Measurements from ENCODE around the gene CLDN14.

DNA sequence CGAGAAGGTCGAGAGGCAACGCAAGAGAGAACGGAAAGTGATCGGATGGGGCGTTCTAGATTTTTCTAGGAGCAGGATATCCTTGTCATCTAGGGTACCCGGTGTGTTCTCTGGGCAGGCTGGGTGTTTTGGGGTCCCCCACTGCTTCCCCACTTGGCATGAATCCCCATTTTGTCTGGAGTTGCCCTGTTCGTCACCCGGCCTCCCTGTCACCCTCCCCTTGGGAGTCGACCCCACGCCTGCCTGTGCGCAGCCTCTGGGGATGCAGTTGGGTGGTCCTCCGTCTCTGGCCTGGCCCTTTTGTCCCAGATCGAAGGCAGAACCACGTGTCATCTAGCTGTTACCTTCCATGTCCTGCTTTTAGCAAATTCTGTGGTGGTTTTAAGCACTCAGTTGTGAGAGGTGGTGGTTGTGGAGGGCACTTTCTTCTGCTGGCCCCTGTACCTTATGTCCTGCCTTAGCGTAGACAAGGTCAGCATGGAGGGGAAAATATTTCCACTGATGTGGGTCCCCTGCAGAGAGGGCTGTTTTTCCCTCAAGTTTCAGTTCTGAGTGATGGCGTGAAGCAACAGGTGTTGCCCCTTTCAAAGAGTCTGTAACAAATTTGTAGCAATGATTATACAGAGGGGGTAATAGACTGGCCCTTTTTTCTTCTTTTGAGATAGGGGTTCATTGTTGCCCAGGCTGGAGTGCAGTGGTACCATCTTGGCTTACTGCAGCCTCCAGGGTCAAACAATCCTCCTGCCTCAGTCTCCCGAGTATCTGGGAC lies 59.2 kb downstream of the CLDN14 start:
- TF ChIP-seq, protein P1, sequence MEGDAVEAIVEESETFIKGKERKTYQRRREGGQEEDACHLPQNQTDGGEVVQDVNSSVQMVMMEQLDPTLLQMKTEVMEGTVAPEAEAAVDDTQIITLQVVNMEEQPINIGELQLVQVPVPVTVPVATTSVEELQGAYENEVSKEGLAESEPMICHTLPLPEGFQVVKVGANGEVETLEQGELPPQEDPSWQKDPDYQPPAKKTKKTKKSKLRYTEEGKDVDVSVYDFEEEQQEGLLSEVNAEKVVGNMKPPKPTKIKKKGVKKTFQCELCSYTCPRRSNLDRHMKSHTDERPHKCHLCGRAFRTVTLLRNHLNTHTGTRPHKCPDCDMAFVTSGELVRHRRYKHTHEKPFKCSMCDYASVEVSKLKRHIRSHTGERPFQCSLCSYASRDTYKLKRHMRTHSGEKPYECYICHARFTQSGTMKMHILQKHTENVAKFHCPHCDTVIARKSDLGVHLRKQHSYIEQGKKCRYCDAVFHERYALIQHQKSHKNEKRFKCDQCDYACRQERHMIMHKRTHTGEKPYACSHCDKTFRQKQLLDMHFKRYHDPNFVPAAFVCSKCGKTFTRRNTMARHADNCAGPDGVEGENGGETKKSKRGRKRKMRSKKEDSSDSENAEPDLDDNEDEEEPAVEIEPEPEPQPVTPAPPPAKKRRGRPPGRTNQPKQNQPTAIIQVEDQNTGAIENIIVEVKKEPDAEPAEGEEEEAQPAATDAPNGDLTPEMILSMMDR (IDR thresholded peaks at IDR 0.05; ENCODE audit: poor library complexity), result no peak
- TF ChIP-seq EZH2 (IDR thresholded peaks at IDR 0.05; ENCODE audit: borderline replicate concordance), result no peak
